Endothelial cell (in vitro differentiated cells): Measurements from ENCODE around the gene PCDHB7. TPM values are rescaled to one million over a fixed set of nuclear protein-coding genes. Genes with fewer than 3 reads are reported as not detected.
"Not testable (repeated sequence)": the region's sequence is repeated elsewhere in the genome, so short reads cannot be mapped to it uniquely, and the experiment has no call there.

Source experiments
- DNase-seq: peaks from one replicate; pipeline ENCODE4 v3.0.0; 2021; ENCODE audit warnings: low spot score
- H3K27ac Mint-ChIP-seq: one replicate; pipeline ENCODE4 v1.8.0; 2021; ENCODE audit warnings: mixed read lengths, inconsistent platforms; ENCODE audit not compliant: unreplicated experiment
- H3K27me3 Mint-ChIP-seq: one replicate; pipeline ENCODE4 v1.8.0; 2021; ENCODE audit warnings: mild to moderate bottlenecking, moderate library complexity, mixed read lengths, inconsistent platforms; ENCODE audit not compliant: unreplicated experiment
- H3K36me3 Mint-ChIP-seq: one replicate; pipeline ENCODE4 v1.8.0; 2021; ENCODE audit warnings: mild to moderate bottlenecking, low read depth, mixed read lengths, inconsistent platforms; ENCODE audit not compliant: unreplicated experiment
- H3K4me1 Mint-ChIP-seq: one replicate; pipeline ENCODE4 v1.8.0; 2021; ENCODE audit warnings: mild to moderate bottlenecking, mixed read lengths, inconsistent platforms; ENCODE audit not compliant: unreplicated experiment
- H3K4me3 Mint-ChIP-seq: one replicate; pipeline ENCODE4 v1.8.0; 2021; ENCODE audit warnings: mild to moderate bottlenecking, mixed read lengths, inconsistent platforms; ENCODE audit not compliant: unreplicated experiment
- H3K9me3 Mint-ChIP-seq: one replicate; pipeline ENCODE4 v1.8.0; 2021; ENCODE audit warnings: mixed read lengths, inconsistent platforms; ENCODE audit not compliant: unreplicated experiment
- total RNA-seq: library from RNA; stranded (reverse); fragmentation: NEBNext Ultra II Directional; extraction: Animal tissue kit (Norgen Biotek cat#: 25700); gene quantifications from one replicate; pipeline ENCODE4 v1.2.1, GENCODE V29; 2021; ENCODE audit not compliant: unreplicated experiment
- TF ChIP-seq, protein P1 (sequence below): fragments of 200-600 bp; sonication (generic); IDR thresholded peaks from one replicate; pipeline ENCODE4 v1.5.0; 2021; ENCODE audit warnings: antibody characterized with exemption; ENCODE audit not compliant: unreplicated experiment

Gene PCDHB7
- total RNA-seq, 1 donor from 2014 or later, result 4.6 TPM

DNA sequence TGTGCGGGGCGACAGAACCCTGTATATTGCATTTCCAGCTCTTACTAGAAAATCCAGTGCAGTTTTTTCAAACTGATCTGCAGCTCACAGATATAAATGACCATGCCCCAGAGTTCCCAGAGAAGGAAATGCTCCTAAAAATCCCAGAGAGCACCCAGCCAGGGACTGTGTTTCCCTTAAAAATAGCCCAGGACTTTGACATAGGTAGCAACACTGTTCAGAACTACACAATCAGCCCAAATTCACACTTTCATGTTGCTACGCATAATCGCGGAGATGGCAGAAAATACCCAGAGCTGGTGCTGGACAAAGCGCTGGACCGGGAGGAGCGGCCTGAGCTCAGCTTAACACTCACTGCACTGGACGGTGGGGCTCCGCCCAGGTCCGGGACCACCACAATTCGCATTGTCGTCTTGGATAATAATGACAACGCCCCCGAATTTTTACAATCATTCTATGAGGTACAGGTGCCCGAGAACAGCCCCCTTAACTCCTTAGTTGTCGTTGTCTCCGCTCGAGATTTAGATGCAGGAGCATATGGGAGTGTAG lies 36.7 kb upstream of the PCDHB7 start:
- no peaks in the 10 kb centered on the region for H3K4me1 Mint-ChIP-seq
- H3K36me3 Mint-ChIP-seq, result peaks cover 33% of the 10 kb centered on the region
- H3K27ac Mint-ChIP-seq, result no peak overlapping the region
- H3K27me3 Mint-ChIP-seq, result no peaks in the 10 kb centered on the region
- peaks cover 21% of the 10 kb centered on the region for H3K9me3 Mint-ChIP-seq
- H3K4me3 Mint-ChIP-seq, result peak overlapping the region; percentile 74
- DNase-seq, result no peak
- TF ChIP-seq, protein P1, sequence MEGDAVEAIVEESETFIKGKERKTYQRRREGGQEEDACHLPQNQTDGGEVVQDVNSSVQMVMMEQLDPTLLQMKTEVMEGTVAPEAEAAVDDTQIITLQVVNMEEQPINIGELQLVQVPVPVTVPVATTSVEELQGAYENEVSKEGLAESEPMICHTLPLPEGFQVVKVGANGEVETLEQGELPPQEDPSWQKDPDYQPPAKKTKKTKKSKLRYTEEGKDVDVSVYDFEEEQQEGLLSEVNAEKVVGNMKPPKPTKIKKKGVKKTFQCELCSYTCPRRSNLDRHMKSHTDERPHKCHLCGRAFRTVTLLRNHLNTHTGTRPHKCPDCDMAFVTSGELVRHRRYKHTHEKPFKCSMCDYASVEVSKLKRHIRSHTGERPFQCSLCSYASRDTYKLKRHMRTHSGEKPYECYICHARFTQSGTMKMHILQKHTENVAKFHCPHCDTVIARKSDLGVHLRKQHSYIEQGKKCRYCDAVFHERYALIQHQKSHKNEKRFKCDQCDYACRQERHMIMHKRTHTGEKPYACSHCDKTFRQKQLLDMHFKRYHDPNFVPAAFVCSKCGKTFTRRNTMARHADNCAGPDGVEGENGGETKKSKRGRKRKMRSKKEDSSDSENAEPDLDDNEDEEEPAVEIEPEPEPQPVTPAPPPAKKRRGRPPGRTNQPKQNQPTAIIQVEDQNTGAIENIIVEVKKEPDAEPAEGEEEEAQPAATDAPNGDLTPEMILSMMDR, result no peak

DNA sequence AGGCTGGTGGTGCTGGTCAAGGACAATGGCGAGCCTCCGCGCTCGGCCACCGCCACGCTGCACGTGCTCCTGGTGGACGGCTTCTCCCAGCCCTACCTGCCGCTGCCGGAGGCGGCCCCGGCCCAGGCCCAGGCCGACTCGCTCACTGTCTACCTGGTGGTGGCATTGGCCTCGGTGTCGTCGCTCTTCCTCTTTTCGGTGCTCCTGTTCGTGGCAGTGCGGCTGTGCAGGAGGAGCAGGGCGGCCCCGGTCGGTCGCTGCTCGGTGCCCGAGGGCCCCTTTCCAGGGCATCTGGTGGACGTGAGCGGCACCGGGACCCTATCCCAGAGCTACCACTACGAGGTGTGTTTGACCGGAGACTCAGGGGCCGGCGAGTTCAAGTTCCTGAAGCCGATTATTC lies 35.1 kb upstream of the PCDHB7 start:
- Mint-ChIP-seq H3K9me3 (peaks cover 21% of the 10 kb centered on the region), H3K36me3 (peaks cover 33% of the 10 kb centered on the region)
- not testable (repeated sequence) for H3K4me1 Mint-ChIP-seq, H3K27me3 Mint-ChIP-seq, H3K4me3 Mint-ChIP-seq, DNase-seq, H3K27ac Mint-ChIP-seq

DNA sequence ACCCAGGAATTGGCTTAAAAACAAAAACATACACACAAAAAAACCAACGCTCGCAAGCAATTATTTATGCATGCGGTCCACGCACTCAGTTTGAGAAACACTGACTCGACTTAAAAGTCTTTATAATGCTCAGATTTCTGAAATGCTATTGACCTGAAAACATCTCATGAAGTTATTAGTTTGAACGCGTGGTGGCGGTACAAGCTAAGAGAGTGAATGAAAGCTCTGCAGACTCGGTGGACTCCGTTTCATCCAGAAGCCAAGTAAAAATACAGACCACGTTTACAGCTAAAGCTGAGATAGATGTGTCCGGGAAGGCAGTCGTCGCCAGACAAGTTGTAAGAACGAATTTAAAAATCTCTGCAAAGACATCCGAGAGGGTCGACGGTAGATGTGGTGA lies 22.6 kb upstream of the PCDHB7 start, which contains the start of gene PCDHB6:
TSS of gene PCDHB6 (plus strand) at position 246 of the 400 bp plus-strand sequence. CDS start 201 bp downstream, outside the sequence.
- H3K36me3 Mint-ChIP-seq, result peaks cover 16% of the 10 kb centered on the region
- no peak within 1 kb of the TSS for H3K27ac Mint-ChIP-seq
- H3K4me1 Mint-ChIP-seq, result no peaks in the 10 kb centered on the region
- no peaks in the 10 kb centered on the region for H3K27me3 Mint-ChIP-seq
- TF ChIP-seq, protein P1, result no peak
- no peak for DNase-seq
- H3K9me3 Mint-ChIP-seq, result no peaks in the 10 kb centered on the region
- H3K4me3 Mint-ChIP-seq, result peak within 1 kb of the TSS; percentile 57

DNA sequence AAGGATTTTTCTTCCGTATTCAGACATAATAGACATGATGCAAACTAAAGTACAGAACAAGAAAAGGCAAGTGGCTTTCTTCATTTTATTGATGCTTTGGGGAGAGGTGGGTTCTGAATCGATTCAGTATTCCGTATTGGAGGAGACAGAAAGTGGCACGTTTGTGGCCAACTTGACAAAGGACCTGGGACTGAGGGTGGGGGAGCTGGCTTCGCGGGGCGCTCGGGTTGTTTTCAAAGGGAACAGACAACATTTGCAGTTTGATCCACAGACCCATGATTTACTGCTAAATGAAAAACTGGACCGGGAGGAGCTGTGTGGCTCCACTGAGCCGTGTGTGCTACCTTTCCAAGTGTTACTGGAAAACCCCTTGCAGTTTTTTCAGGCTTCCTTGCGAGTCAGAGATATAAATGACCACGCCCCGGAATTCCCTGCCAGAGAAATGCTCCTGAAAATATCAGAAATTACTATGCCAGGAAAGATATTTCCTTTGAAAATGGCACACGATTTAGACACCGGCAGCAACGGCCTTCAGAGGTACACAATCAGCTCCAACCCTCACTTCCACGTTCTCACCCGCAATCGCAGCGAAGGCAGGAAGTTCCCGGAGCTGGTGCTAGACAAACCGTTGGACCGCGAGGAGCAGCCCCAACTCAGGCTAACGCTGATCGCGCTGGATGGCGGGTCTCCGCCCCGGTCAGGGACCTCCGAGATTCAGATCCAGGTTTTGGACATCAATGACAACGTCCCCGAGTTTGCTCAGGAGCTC lies 22.0 kb upstream of the PCDHB7 start:
- Mint-ChIP-seq H3K4me1 (no peaks in the 10 kb centered on the region), H3K27me3 (no peaks in the 10 kb centered on the region), H3K27ac (no peak overlapping the region), H3K4me3 (peak overlapping the region; percentile 29), H3K36me3 (peaks cover 16% of the 10 kb centered on the region), H3K9me3 (no peaks in the 10 kb centered on the region)
- no peak for DNase-seq
- TF ChIP-seq, protein P1, result no peak

DNA sequence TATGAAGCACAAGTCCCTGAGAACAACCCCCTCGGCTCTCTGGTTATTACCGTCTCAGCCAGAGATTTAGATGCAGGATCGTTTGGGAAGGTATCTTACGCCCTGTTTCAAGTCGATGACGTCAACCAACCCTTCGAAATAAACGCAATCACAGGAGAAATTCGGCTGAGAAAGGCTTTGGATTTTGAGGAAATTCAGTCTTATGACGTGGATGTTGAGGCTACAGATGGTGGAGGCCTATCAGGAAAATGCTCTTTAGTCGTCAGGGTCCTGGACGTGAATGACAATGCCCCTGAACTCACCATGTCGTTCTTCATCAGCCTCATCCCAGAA lies 21.5 kb upstream of the PCDHB7 start:
- H3K27me3 Mint-ChIP-seq, result no peaks in the 10 kb centered on the region
- no peak for DNase-seq
- TF ChIP-seq, protein P1, result no peak
- H3K27ac Mint-ChIP-seq, result no peak overlapping the region
- no peaks in the 10 kb centered on the region for H3K4me1 Mint-ChIP-seq
- peak overlapping the region; percentile 57 for H3K4me3 Mint-ChIP-seq
- no peaks in the 10 kb centered on the region for H3K9me3 Mint-ChIP-seq
- H3K36me3 Mint-ChIP-seq, result peaks cover 16% of the 10 kb centered on the region

DNA sequence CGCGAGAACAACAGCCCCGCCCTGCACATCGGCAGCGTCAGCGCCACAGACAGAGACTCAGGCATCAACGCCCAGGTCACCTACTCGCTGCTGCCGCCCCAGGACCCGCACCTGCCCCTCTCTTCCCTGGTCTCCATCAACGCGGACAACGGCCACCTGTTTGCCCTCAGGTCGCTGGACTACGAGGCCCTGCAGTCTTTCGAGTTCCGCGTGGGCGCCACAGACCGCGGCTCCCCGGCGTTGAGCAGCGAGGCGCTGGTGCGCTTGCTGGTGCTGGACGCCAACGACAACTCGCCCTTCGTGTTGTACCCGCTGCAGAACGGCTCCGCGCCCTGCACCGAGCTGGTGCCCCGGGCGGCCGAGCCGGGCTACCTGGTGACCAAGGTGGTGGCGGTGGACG lies 20.8 kb upstream of the PCDHB7 start:
- H3K4me3 Mint-ChIP-seq, H3K27me3 Mint-ChIP-seq, H3K9me3 Mint-ChIP-seq, H3K27ac Mint-ChIP-seq, DNase-seq, H3K4me1 Mint-ChIP-seq: not testable (repeated sequence)
- H3K36me3 Mint-ChIP-seq, result peaks cover 21% of the 10 kb centered on the region

DNA sequence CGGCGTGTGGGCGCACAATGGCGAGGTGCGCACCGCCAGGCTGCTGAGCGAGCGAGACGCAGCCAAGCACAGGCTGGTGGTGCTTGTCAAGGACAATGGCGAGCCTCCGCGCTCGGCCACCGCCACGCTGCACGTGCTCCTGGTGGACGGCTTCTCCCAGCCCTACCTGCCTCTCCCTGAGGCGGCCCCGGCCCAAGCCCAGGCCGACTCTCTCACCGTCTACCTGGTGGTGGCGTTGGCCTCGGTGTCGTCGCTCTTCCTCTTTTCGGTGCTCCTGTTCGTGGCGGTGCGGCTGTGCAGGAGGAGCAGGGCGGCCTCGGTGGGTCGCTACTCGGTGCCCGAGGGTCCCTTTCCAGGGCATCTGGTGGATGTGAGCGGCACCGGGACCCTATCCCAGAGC lies 20.3 kb upstream of the PCDHB7 start:
- not testable (repeated sequence) for H3K27me3 Mint-ChIP-seq, H3K4me1 Mint-ChIP-seq, H3K9me3 Mint-ChIP-seq, DNase-seq, H3K27ac Mint-ChIP-seq
- peak overlapping the region; percentile 71 for H3K4me3 Mint-ChIP-seq
- peaks cover 25% of the 10 kb centered on the region for H3K36me3 Mint-ChIP-seq
